ENCODE measurements around the gene SLC46A1.
A peak's percentile ranks its signal among the peaks of the same experiment; 100 is the strongest.

SLC46A1 gene

GRCh38 chr17:28395426-28395825, 10.6 kb downstream of the SLC46A1 start:
- H3K27me3 Mint-ChIP-seq = no peaks in the 10 kb centered on the region
- no peaks in the 10 kb centered on the region for H3K9me3 Mint-ChIP-seq
- H3K4me3 Mint-ChIP-seq = no peak overlapping the region
- ATAC-seq = no peak
- peaks cover 33% of the 10 kb centered on the region for H3K36me3 Mint-ChIP-seq
- H3K27ac Mint-ChIP-seq = no peak overlapping the region
- peaks cover 11% of the 10 kb centered on the region for H3K4me1 Mint-ChIP-seq

- Mint-ChIP-seq H3K27ac (no peak overlapping the region), H3K9me3 (no peaks in the 10 kb centered on the region), H3K4me3 (no peak overlapping the region), H3K36me3 (peaks cover 42% of the 10 kb centered on the region), H3K27me3 (no peaks in the 10 kb centered on the region), H3K4me1 (peaks cover 11% of the 10 kb centered on the region)
- no peak for ATAC-seq
These were observed 11.5 kb downstream of the SLC46A1 start for GRCh38 chr17:28394337-28395116.

GRCh38 chr17:28392491-28392890, 13.5 kb downstream of the SLC46A1 start:
- Mint-ChIP-seq H3K36me3 (peaks cover 47% of the 10 kb centered on the region), H3K27me3 (no peaks in the 10 kb centered on the region), H3K4me1 (no peaks in the 10 kb centered on the region), H3K27ac (no peak overlapping the region), H3K9me3 (no peaks in the 10 kb centered on the region), H3K4me3 (no peak overlapping the region)
- no peak for ATAC-seq

GRCh38 chr17:28391401-28391800, 14.6 kb downstream of the SLC46A1 start:
- Mint-ChIP-seq H3K27me3 (no peaks in the 10 kb centered on the region), H3K27ac (no peak overlapping the region), H3K4me3 (no peak overlapping the region), H3K4me1 (no peaks in the 10 kb centered on the region), H3K36me3 (peaks cover 47% of the 10 kb centered on the region), H3K9me3 (no peaks in the 10 kb centered on the region)
- ATAC-seq = no peak

GRCh38 chr17:28390984-28391383, 15.0 kb downstream of the SLC46A1 start:
- no peak overlapping the region for H3K4me3 Mint-ChIP-seq
- no peak for ATAC-seq
- no peaks in the 10 kb centered on the region for H3K27me3 Mint-ChIP-seq
- peaks cover 47% of the 10 kb centered on the region for H3K36me3 Mint-ChIP-seq
- no peaks in the 10 kb centered on the region for H3K9me3 Mint-ChIP-seq
- no peaks in the 10 kb centered on the region for H3K4me1 Mint-ChIP-seq
- no peak overlapping the region for H3K27ac Mint-ChIP-seq

GRCh38 chr17:28390563-28390962, 15.4 kb downstream of the SLC46A1 start:
- Mint-ChIP-seq H3K27ac (no peak overlapping the region), H3K4me3 (no peak overlapping the region), H3K9me3 (no peaks in the 10 kb centered on the region), H3K27me3 (no peaks in the 10 kb centered on the region), H3K36me3 (peaks cover 47% of the 10 kb centered on the region), H3K4me1 (peaks cover under 1% of the 10 kb centered on the region)
- no peak for ATAC-seq

GRCh38 chr17:28390141-28390540, 15.9 kb downstream of the SLC46A1 start:
- H3K36me3 Mint-ChIP-seq = peaks cover 47% of the 10 kb centered on the region
- no peak for ATAC-seq
- no peak overlapping the region for H3K4me3 Mint-ChIP-seq
- no peaks in the 10 kb centered on the region for H3K27me3 Mint-ChIP-seq
- peaks cover 5% of the 10 kb centered on the region for H3K4me1 Mint-ChIP-seq
- no peak overlapping the region for H3K27ac Mint-ChIP-seq
- H3K9me3 Mint-ChIP-seq = no peaks in the 10 kb centered on the region

- no peak for ATAC-seq
- H3K4me3 Mint-ChIP-seq = no peak overlapping the region
- no peak overlapping the region for H3K27ac Mint-ChIP-seq
- peaks cover 39% of the 10 kb centered on the region for H3K36me3 Mint-ChIP-seq
- peaks cover 19% of the 10 kb centered on the region for H3K27me3 Mint-ChIP-seq
- no peaks in the 10 kb centered on the region for H3K9me3 Mint-ChIP-seq
- H3K4me1 Mint-ChIP-seq = peaks cover 22% of the 10 kb centered on the region
These were observed 17.9 kb downstream of the SLC46A1 start for GRCh38 chr17:28388106-28388505.

GRCh38 chr17:28386391-28386790, 19.6 kb downstream of the SLC46A1 start:
- ATAC-seq = no peak
- Mint-ChIP-seq H3K27me3 (peaks cover 36% of the 10 kb centered on the region), H3K4me1 (peaks cover 27% of the 10 kb centered on the region), H3K36me3 (peaks cover 52% of the 10 kb centered on the region), H3K27ac (no peak overlapping the region), H3K4me3 (no peak overlapping the region), H3K9me3 (no peaks in the 10 kb centered on the region)

- peaks cover 38% of the 10 kb centered on the region for H3K27me3 Mint-ChIP-seq
- H3K4me1 Mint-ChIP-seq = peaks cover 36% of the 10 kb centered on the region
- H3K4me3 Mint-ChIP-seq = peak overlapping the region; percentile 43
- H3K9me3 Mint-ChIP-seq = no peaks in the 10 kb centered on the region
- ATAC-seq = no peak
- H3K27ac Mint-ChIP-seq = peak overlapping the region; percentile 74
- H3K36me3 Mint-ChIP-seq = peaks cover 51% of the 10 kb centered on the region
These were observed 20.6 kb downstream of the SLC46A1 start for GRCh38 chr17:28385406-28385805.

- Mint-ChIP-seq H3K27ac (peak overlapping the region; percentile 74), H3K27me3 (peaks cover 38% of the 10 kb centered on the region), H3K9me3 (no peaks in the 10 kb centered on the region), H3K4me3 (peak overlapping the region; percentile 85), H3K36me3 (peaks cover 51% of the 10 kb centered on the region), H3K4me1 (peaks cover 38% of the 10 kb centered on the region)
- ATAC-seq = peak; percentile 38
These were observed 21.0 kb downstream of the SLC46A1 start for GRCh38 chr17:28385037-28385400.

- ATAC-seq = peak; percentile 90
These were observed 21.6 kb downstream of the SLC46A1 start for GRCh38 chr17:28384281-28385036.

GRCh38 chr17:28381141-28381825, 24.7 kb downstream of the SLC46A1 start:
- H3K4me3 Mint-ChIP-seq = peak overlapping the region; percentile 11
- H3K27ac Mint-ChIP-seq = no peak overlapping the region
- H3K36me3 Mint-ChIP-seq = peaks cover 45% of the 10 kb centered on the region
- H3K9me3 Mint-ChIP-seq = no peaks in the 10 kb centered on the region
- ATAC-seq = no peak
- H3K27me3 Mint-ChIP-seq = peaks cover 38% of the 10 kb centered on the region
- H3K4me1 Mint-ChIP-seq = peaks cover 43% of the 10 kb centered on the region

More at GRCh38 chr17:28384281-28385036, 21.6 kb downstream of the SLC46A1 start:
- H3K27ac Mint-ChIP-seq = peak overlapping the region; percentile 74
- peaks cover 38% of the 10 kb centered on the region for H3K27me3 Mint-ChIP-seq
- peaks cover 49% of the 10 kb centered on the region for H3K36me3 Mint-ChIP-seq
- H3K9me3 Mint-ChIP-seq = no peaks in the 10 kb centered on the region
- H3K4me1 Mint-ChIP-seq = peaks cover 38% of the 10 kb centered on the region
- peak overlapping the region; percentile 85 for H3K4me3 Mint-ChIP-seq

GRCh38 chr17:28379814-28380801, 25.9 kb downstream of the SLC46A1 start:
- Mint-ChIP-seq H3K4me3 (no peak overlapping the region), H3K27me3 (peaks cover 38% of the 10 kb centered on the region), H3K4me1 (peaks cover 38% of the 10 kb centered on the region), H3K27ac (no peak overlapping the region), H3K9me3 (no peaks in the 10 kb centered on the region), H3K36me3 (peaks cover 45% of the 10 kb centered on the region)
- ATAC-seq = no peak

Data from stimulated activated memory B cell treated with anti-CD40 and anti-IgM and Interleukin-4, amounts not matched to agents 10 μg/mL and 1 μg/mL and 100 μg/mL, for 72 hours (primary cell).